ENCODE measurements around the gene MDGA2.

MDGA2 gene

GRCh38 chr14:47549886-47550285 lies 125.5 kb downstream of the MDGA2 start:
- ChIA-PET POLR2A (no interaction called here), CTCF (no interaction called here)
- DNase-seq (ENCODE audit: extremely low spot score): no peak

GRCh38 chr14:47543459-47543858 lies 131.9 kb downstream of the MDGA2 start:
- POLR2A ChIA-PET: no interaction called here
- CTCF ChIA-PET: no interaction called here
- DNase-seq (ENCODE audit: extremely low spot score): no peak
- TF ChIP-seq NFRKB (IDR thresholded peaks at IDR 0.05) (no peak), PKNOX1 (IDR thresholded peaks at IDR 0.05) (peak; percentile 52; the same call in 1 of the 2 replicates), FOXM1 (IDR thresholded peaks at IDR 0.05; ENCODE audit: borderline replicate concordance) (no peak), L3MBTL2 (conservative IDR thresholded peaks at IDR 0.05) (no peak), LEF1 (IDR thresholded peaks at IDR 0.05; ENCODE audit: borderline replicate concordance) (no peak), HDGF (IDR thresholded peaks at IDR 0.05; ENCODE audit: borderline replicate concordance) (no peak), FOXK2 (IDR thresholded peaks at IDR 0.05) (no peak), SP1 (IDR thresholded peaks at IDR 0.05) (no peak)

More at GRCh38 chr14:47549886-47550285, 125.5 kb downstream of the MDGA2 start:
- no peak for TF ChIP-seq L3MBTL2 (conservative IDR thresholded peaks at IDR 0.05)
- no peak for TF ChIP-seq SUZ12 (IDR thresholded peaks at IDR 0.05)
- no peak for TF ChIP-seq ZNF384 (IDR thresholded peaks at IDR 0.05)

GRCh38 chr14:47541662-47542061 lies 133.7 kb downstream of the MDGA2 start:
- no peak for DNase-seq (ENCODE audit: extremely low spot score)
- CTCF ChIA-PET: no interaction called here
- POLR2A ChIA-PET: no interaction called here
- TF ChIP-seq HDGF (IDR thresholded peaks at IDR 0.05; ENCODE audit: borderline replicate concordance): no peak
- no peak for TF ChIP-seq NFRKB (IDR thresholded peaks at IDR 0.05)
- TF ChIP-seq PKNOX1 (IDR thresholded peaks at IDR 0.05): peak; percentile 48
- no peak for TF ChIP-seq ARNT (IDR thresholded peaks at IDR 0.05)
- no peak for TF ChIP-seq BHLHE40 (IDR thresholded peaks at IDR 0.05; ENCODE audit: borderline replicate concordance)
- TF ChIP-seq ZNF384 (IDR thresholded peaks at IDR 0.05): no peak
- no peak for TF ChIP-seq ELF4 (IDR thresholded peaks at IDR 0.05)

GRCh38 chr14:47539031-47539461 lies 136.4 kb downstream of the MDGA2 start:
- ChIA-PET POLR2A (interaction anchor here (0.7 kb wide), 1 partner anchor 613 kb away, joined by 3 read pairs; no protein-coding TSS in a partner anchor), CTCF (no interaction called here)
- peak; percentile 15 for DNase-seq (ENCODE audit: extremely low spot score)
- TF ChIP-seq FOXA1 (IDR thresholded peaks at IDR 0.05) (no peak), PKNOX1 (IDR thresholded peaks at IDR 0.05) (no peak), FOXM1 (IDR thresholded peaks at IDR 0.05; ENCODE audit: borderline replicate concordance) (no peak), L3MBTL2 (conservative IDR thresholded peaks at IDR 0.05) (no peak), ELF4 (IDR thresholded peaks at IDR 0.05) (no peak), ZNF384 (IDR thresholded peaks at IDR 0.05) (no peak), TARDBP (IDR thresholded peaks at IDR 0.05) (no peak), SUZ12 (IDR thresholded peaks at IDR 0.05) (no peak), ARNT (IDR thresholded peaks at IDR 0.05) (no peak), NFRKB (IDR thresholded peaks at IDR 0.05) (no peak), CTBP1 (IDR thresholded peaks at IDR 0.05; ENCODE audit: borderline replicate concordance) (no peak), FOXK2 (IDR thresholded peaks at IDR 0.05) (no peak), SP1 (IDR thresholded peaks at IDR 0.05) (no peak), HDGF (IDR thresholded peaks at IDR 0.05; ENCODE audit: borderline replicate concordance) (no peak), LEF1 (IDR thresholded peaks at IDR 0.05; ENCODE audit: borderline replicate concordance) (no peak)

GRCh38 chr14:47536341-47536740 lies 139.1 kb downstream of the MDGA2 start:
- no peak for TF ChIP-seq PKNOX1 (IDR thresholded peaks at IDR 0.05)
- TF ChIP-seq HDGF (IDR thresholded peaks at IDR 0.05; ENCODE audit: borderline replicate concordance): no peak
- no peak for TF ChIP-seq LEF1 (IDR thresholded peaks at IDR 0.05; ENCODE audit: borderline replicate concordance)
- TF ChIP-seq FOXM1 (IDR thresholded peaks at IDR 0.05; ENCODE audit: borderline replicate concordance): no peak
- no peak for TF ChIP-seq FOXK2 (IDR thresholded peaks at IDR 0.05)
- TF ChIP-seq ARNT (IDR thresholded peaks at IDR 0.05): no peak
- no peak for TF ChIP-seq ELF4 (IDR thresholded peaks at IDR 0.05)
- no peak for TF ChIP-seq BHLHE40 (IDR thresholded peaks at IDR 0.05; ENCODE audit: borderline replicate concordance)
- TF ChIP-seq FOXA1 (IDR thresholded peaks at IDR 0.05): no peak
- no peak for TF ChIP-seq TARDBP (IDR thresholded peaks at IDR 0.05)
- no peak for DNase-seq (ENCODE audit: extremely low spot score)
- POLR2A ChIA-PET: no interaction called here
- CTCF ChIA-PET: no interaction called here

- DNase-seq (ENCODE audit: extremely low spot score): no peak
- TF ChIP-seq HDGF (IDR thresholded peaks at IDR 0.05; ENCODE audit: borderline replicate concordance) (no peak), LEF1 (IDR thresholded peaks at IDR 0.05; ENCODE audit: borderline replicate concordance) (no peak), FOXK2 (IDR thresholded peaks at IDR 0.05) (no peak), CTBP1 (IDR thresholded peaks at IDR 0.05; ENCODE audit: borderline replicate concordance) (no peak), ARNT (IDR thresholded peaks at IDR 0.05) (no peak), PKNOX1 (IDR thresholded peaks at IDR 0.05) (no peak), NFRKB (IDR thresholded peaks at IDR 0.05) (no peak)
- CTCF ChIA-PET: no interaction called here
- POLR2A ChIA-PET: no interaction called here
These were observed 148.7 kb downstream of the MDGA2 start for GRCh38 chr14:47526591-47527244.
